Neutrophil (primary cell): ENCODE data around the gene SRSF1.

ENCODE experiments used
- H3K27ac ChIP-seq: fragments of 200-600 bp; sonication (generic); 2 replicates; pipeline ENCODE4 v1.5.1; 2016; ENCODE audit warnings: mild to moderate bottlenecking, moderate library complexity
- H3K27me3 ChIP-seq: fragments of 200-600 bp; sonication (generic); 2 replicates; pipeline ENCODE4 v1.6.0; 2016; ENCODE audit warnings: mild to moderate bottlenecking
- H3K36me3 ChIP-seq: fragments of 200-600 bp; sonication (generic); 2 replicates; pipeline ENCODE4 v1.5.1; 2017
- H3K4me1 ChIP-seq, 2 experiments: fragments of 200-600 bp in 1 of 2; sonication (generic) in 1 of 2; 1 replicate in 1 of 2; 2 replicates in 1 of 2; pipeline versions ENCODE4 v1.5.1 to v1.6.1; 2013 to 2016; ENCODE audit warnings: low read depth in 1 of 2, low read length in 1 of 2, mild to moderate bottlenecking in 1 of 2, moderate library complexity in 1 of 2; ENCODE audit not compliant: control insufficient read depth in 1 of 2, insufficient read depth in 1 of 2
- H3K4me3 ChIP-seq, 2 experiments: fragments of 200-600 bp in 1 of 2; sonication (generic) in 1 of 2; 1 replicate in 1 of 2; 2 replicates in 1 of 2; pipeline ENCODE4 v1.5.1; 2013 to 2016; ENCODE audit warnings: low read depth in 1 of 2, low read length in 1 of 2, mild to moderate bottlenecking in 1 of 2, moderate library complexity in 1 of 2
- H3K9me3 ChIP-seq: fragments of 200-600 bp; sonication (generic); 2 replicates; pipeline ENCODE4 v1.5.1; 2016
- TF ChIP-seq, protein P1 (sequence below): fragments of 200-600 bp; sonication (generic); IDR thresholded peaks from 2 replicates; pipeline ENCODE4 v1.5.1; 2016; ENCODE audit warnings: antibody characterized with exemption

Gene SRSF1

DNA sequence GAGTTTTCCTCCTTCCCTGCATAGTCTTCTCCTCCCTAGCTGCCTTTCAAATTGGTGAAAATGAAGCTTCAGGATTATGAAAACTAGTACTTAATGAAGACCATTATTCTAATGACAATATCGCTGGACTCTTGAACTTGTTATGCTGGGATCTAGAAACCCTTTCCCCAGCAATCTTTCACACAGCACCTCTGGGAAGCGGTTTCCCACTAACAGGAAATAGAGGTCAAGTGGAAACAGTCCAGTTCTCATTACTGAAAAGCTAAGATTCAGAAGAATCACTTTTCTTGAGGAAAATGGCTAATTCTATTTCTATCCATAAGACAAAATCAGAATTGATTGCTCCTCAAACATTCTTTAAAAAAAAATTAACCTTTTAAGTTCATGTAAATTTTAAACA is 17.0 kb downstream of the SRSF1 start:
- Histone ChIP-seq H3K4me3 (no peak overlapping the region), H3K27ac (no peak overlapping the region), H3K36me3 (no peaks in the 10 kb centered on the region), H3K4me1 (peaks cover 45 to 49% of the 10 kb centered on the region in 2 experiments), H3K9me3 (no peaks in the 10 kb centered on the region), H3K27me3 (no peaks in the 10 kb centered on the region)
- TF ChIP-seq, protein P1, sequence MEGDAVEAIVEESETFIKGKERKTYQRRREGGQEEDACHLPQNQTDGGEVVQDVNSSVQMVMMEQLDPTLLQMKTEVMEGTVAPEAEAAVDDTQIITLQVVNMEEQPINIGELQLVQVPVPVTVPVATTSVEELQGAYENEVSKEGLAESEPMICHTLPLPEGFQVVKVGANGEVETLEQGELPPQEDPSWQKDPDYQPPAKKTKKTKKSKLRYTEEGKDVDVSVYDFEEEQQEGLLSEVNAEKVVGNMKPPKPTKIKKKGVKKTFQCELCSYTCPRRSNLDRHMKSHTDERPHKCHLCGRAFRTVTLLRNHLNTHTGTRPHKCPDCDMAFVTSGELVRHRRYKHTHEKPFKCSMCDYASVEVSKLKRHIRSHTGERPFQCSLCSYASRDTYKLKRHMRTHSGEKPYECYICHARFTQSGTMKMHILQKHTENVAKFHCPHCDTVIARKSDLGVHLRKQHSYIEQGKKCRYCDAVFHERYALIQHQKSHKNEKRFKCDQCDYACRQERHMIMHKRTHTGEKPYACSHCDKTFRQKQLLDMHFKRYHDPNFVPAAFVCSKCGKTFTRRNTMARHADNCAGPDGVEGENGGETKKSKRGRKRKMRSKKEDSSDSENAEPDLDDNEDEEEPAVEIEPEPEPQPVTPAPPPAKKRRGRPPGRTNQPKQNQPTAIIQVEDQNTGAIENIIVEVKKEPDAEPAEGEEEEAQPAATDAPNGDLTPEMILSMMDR = no peak

DNA sequence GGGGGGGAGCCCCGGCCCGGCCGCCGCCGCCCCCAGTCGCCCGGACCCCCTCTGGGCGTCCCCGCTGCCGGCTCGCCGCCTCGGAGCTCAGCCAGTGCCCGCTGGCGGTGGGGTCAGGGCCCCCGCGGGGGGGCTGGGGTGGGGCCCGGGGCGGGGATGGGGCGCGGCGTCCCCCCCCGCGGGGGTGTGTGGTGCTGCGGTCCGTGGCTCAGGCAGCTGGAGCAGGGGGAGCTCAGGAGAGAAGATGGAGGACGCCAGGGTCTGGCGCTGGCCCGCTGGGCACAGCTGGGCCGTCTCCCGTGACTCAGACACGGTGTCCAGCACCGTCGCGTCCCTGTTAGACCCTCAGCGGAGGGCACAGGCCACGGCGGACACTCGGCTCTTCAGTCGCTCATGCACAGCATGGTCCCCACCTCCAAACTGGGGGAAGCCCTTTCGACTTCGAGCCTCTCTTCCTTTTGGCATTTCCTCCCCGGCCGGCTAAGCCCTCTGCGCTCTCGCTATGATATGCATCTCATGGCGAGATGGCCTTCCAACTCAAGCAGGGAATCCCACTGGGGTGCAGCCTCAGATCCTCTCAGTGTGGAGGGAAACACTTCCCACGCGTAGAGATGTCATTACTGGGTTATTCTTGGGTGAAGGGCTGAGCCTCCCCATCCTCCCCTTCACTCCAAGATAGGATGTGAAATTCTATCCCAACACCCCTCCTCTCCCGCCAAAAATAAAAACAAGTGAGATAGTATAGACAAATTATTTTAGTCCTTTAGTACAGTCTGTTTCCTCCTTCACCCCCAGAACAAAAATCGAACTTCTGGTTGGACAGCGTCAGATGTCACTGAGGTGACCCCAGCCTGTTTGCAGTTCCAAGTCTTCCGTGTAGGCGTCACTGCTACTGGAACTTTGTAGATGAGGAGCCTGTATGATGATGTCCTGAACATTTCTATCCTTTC is 18.5 kb downstream of the SRSF1 start:
- H3K4me1 ChIP-seq = peaks cover 53 to 56% of the 10 kb centered on the region in 2 experiments
- peak overlapping the region; percentile 98 for H3K27ac ChIP-seq
- H3K4me3 ChIP-seq = peak overlapping the region; percentile 73 to 90
- no peaks in the 10 kb centered on the region for H3K9me3 ChIP-seq
- no peaks in the 10 kb centered on the region for H3K27me3 ChIP-seq
- no peaks in the 10 kb centered on the region for H3K36me3 ChIP-seq
- TF ChIP-seq, protein P1 = no peak

DNA sequence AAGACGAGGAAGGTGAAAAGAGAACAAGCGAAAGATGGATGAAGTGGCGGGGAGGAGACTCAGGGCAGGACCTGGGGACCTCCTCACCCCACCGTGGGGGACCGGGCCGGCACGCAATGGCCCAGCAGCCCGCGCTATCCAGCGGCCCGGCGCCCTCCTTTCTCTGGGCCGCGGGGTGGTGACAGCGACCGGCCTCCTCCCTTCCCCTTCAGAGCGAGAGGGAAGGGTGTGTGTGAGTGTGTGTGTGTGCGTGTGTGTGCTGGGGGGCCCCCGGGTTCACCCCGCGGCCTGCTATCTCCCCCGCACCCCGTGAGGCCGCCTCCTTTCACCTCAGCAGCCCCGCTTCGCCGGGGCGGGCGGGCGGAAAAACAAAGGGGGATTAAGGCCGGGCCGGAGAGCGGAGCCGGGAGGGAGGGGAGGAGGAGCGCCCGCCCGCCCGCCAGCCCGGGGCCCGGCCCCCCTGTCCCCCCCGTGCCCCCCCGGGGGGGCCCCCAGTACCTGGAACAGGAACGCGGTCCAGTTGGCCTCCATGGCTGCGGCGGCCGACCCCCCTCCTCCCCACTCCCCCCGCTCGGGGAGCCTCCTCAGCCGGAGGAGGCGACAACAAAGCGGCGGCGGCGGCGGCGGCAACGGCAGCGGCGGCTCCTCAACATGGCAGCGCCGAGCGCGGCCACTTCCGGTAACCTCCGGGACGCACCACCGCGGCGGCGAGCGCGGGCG is 19.3 kb downstream of the SRSF1 start, which contains the start of gene VEZF1:
Gene VEZF1, minus strand, starts transcription at position 674 of the 720 bp plus-strand sequence. Its CDS starts 143 bp downstream, at position 531.
- Histone ChIP-seq H3K27me3 (no peaks in the 10 kb centered on the region), H3K9me3 (no peaks in the 10 kb centered on the region), H3K4me3 (peak within 1 kb of the TSS; percentile 73 to 90), H3K27ac (peak within 1 kb of the TSS; percentile 98), H3K4me1 (peaks cover 53 to 55% of the 10 kb centered on the region in 2 experiments), H3K36me3 (peaks cover 3% of the 10 kb centered on the region)
- TF ChIP-seq, protein P1 = no peak

DNA sequence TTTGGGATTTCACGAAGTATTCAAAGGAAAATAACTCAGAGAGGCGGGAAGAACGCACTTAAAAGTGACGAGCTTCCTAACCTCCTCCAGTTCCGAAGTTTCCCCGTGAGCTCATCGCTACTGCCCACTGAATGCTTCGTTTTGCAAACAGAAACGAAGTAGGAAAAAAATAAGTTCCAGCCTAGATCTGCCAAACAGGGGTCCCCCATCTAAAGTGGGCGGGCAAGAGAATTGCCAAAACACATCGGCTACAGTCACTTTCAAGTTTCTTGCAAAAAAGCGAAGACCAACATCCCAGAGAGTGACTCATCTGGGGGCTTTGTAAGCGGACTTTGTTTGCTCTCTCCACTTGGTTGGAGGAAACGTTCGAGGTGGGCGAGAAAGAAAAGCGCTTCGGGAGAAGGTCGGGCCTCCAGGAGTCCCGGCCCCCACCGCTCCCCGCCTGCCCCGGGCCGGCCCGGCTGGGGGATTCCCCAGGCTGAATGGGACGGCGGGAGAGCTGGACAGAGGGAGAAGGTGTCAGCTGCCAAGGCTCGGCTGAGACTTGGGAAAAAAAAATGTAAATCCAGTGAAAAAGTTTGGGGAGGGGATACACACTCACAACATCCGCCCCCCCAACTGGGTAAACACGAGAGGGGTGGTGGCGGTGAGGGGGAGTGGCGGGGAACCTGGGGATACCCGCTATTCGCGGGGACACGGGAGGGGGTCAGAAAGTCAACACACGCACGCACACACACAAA is 20.0 kb downstream of the SRSF1 start:
- Histone ChIP-seq H3K36me3 (peaks cover 10% of the 10 kb centered on the region), H3K4me1 (peaks cover 57 to 58% of the 10 kb centered on the region in 2 experiments), H3K9me3 (no peaks in the 10 kb centered on the region), H3K27ac (peak overlapping the region; percentile 98), H3K27me3 (no peaks in the 10 kb centered on the region), H3K4me3 (peak overlapping the region; percentile 73 to 90)
- TF ChIP-seq, protein P1 = no peak

DNA sequence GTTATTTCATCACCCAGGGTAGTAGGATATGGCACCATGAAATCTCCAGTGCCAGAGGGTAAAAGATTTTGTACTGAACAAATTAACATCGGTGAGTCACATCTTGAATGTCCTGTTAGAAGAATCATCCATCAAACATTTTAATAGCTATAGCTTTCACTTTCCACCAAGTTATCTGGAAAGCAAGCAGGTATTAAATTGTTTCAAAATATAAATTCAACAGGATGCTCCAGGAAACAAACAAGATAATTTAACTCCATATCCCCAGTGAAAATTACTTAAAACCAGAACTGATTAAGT is 21.4 kb downstream of the SRSF1 start:
- Histone ChIP-seq H3K27ac (peak overlapping the region; percentile 41), H3K4me1 (peaks cover 57 to 64% of the 10 kb centered on the region in 2 experiments), H3K9me3 (no peaks in the 10 kb centered on the region), H3K27me3 (no peaks in the 10 kb centered on the region), H3K4me3 (peak overlapping the region in 1 of 2 experiments; percentile 90), H3K36me3 (peaks cover 24% of the 10 kb centered on the region)
- TF ChIP-seq, protein P1 = no peak
